HL-60 (cell line): Measurements from ENCODE around the gene TOB1.

ENCODE experiments used
- GABPA ChIP-seq: IDR thresholded peaks from 2 replicates; pipeline ENCODE4 v1.6.1; 2012; ENCODE audit warnings: low read depth
- POLR2AphosphoS5 ChIP-seq: IDR thresholded peaks from 2 replicates; pipeline ENCODE4 v1.6.1; 2012; ENCODE audit warnings: low read depth
- TF ChIP-seq, protein P1 (sequence below): IDR thresholded peaks from one replicate; pipeline ENCODE4 v1.5.1; 2011; ENCODE audit warnings: low read length, control low read depth, inconsistent platforms; ENCODE audit not compliant: insufficient read depth
- TF ChIP-seq, protein P2 (sequence below): IDR thresholded peaks from 2 replicates; pipeline ENCODE4 v1.6.1; 2012; ENCODE audit warnings: low read depth; ENCODE audit not compliant: insufficient replicate concordance

DNA sequence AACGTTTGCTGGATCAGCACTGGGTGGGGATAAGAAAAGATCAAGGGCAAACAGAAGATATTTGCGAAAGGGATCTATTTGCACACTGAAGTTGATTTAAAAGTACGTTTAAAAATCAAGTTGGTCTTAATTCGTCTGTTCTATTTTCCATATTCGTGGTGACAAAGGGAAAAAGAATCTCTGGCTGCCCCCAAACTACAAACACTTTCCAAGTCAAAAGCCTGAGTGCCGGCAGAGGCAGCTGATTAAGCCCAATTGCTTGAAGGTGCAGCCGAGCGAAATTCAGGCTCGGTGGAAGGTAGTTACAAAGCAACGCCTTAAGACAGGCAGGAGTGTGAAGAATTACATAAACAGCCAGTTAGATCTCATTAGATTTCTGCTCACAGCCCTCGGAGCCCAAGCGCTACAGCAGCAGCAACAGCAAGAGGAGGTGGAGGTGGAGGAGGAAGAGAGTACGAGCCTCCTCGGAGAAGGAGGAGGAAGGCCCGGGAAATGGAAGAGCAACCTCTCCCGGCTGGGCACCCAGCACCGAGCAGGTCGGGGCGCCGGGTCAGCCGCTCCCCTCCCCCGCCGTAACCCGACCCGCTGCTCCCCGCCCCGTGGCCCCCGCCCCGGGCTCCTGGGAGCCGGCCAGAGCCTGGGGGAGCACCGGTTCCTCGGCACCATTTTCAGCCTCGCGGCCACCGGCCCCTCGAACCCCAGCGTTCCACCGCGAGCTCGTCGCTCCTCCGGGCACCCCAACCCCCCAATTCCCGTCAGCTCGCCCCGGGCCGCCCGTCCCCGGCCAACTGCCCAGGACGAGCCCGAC lies 890 bp downstream of the TOB1 start:
- TF ChIP-seq, protein P1, sequence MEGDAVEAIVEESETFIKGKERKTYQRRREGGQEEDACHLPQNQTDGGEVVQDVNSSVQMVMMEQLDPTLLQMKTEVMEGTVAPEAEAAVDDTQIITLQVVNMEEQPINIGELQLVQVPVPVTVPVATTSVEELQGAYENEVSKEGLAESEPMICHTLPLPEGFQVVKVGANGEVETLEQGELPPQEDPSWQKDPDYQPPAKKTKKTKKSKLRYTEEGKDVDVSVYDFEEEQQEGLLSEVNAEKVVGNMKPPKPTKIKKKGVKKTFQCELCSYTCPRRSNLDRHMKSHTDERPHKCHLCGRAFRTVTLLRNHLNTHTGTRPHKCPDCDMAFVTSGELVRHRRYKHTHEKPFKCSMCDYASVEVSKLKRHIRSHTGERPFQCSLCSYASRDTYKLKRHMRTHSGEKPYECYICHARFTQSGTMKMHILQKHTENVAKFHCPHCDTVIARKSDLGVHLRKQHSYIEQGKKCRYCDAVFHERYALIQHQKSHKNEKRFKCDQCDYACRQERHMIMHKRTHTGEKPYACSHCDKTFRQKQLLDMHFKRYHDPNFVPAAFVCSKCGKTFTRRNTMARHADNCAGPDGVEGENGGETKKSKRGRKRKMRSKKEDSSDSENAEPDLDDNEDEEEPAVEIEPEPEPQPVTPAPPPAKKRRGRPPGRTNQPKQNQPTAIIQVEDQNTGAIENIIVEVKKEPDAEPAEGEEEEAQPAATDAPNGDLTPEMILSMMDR: no peak
- TF ChIP-seq POLR2AphosphoS5 (no peak), GABPA (no peak)
- TF ChIP-seq, protein P2, sequence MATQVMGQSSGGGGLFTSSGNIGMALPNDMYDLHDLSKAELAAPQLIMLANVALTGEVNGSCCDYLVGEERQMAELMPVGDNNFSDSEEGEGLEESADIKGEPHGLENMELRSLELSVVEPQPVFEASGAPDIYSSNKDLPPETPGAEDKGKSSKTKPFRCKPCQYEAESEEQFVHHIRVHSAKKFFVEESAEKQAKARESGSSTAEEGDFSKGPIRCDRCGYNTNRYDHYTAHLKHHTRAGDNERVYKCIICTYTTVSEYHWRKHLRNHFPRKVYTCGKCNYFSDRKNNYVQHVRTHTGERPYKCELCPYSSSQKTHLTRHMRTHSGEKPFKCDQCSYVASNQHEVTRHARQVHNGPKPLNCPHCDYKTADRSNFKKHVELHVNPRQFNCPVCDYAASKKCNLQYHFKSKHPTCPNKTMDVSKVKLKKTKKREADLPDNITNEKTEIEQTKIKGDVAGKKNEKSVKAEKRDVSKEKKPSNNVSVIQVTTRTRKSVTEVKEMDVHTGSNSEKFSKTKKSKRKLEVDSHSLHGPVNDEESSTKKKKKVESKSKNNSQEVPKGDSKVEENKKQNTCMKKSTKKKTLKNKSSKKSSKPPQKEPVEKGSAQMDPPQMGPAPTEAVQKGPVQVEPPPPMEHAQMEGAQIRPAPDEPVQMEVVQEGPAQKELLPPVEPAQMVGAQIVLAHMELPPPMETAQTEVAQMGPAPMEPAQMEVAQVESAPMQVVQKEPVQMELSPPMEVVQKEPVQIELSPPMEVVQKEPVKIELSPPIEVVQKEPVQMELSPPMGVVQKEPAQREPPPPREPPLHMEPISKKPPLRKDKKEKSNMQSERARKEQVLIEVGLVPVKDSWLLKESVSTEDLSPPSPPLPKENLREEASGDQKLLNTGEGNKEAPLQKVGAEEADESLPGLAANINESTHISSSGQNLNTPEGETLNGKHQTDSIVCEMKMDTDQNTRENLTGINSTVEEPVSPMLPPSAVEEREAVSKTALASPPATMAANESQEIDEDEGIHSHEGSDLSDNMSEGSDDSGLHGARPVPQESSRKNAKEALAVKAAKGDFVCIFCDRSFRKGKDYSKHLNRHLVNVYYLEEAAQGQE: no peak
